Activated CD4-positive, alpha-beta T cell treated with anti-CD3 and anti-CD28 coated beads for 48 hours (primary cell): ENCODE data around the gene KHDRBS2.
"Not testable (repeated sequence)": the region's sequence is repeated elsewhere in the genome, so short reads cannot be mapped to it uniquely, and the experiment has no call there.

ENCODE experiments used
- DNase-seq: peaks from one replicate; pipeline ENCODE4 v3.0.0-alpha.2; 2020

KHDRBS2 gene

GRCh38 chr6:61835237-61835636 is 450.8 kb downstream of the KHDRBS2 start:
- DNase-seq: no peak

GRCh38 chr6:61833176-61833755 is 452.8 kb downstream of the KHDRBS2 start:
- no peak for DNase-seq

- no peak for DNase-seq
These were observed 468.3 kb downstream of the KHDRBS2 start for GRCh38 chr6:61817716-61818115.

- DNase-seq: no peak
These were observed 476.0 kb downstream of the KHDRBS2 start for GRCh38 chr6:61810047-61810446.

GRCh38 chr6:61809004-61809595 is 476.9 kb downstream of the KHDRBS2 start:
- DNase-seq: no peak

GRCh38 chr6:61787998-61788397 is 498.0 kb downstream of the KHDRBS2 start:
- DNase-seq: no peak

GRCh38 chr6:61769446-61769845 is 516.6 kb downstream of the KHDRBS2 start:
- not testable (repeated sequence) for DNase-seq

- DNase-seq: no peak
These were observed 530.3 kb downstream of the KHDRBS2 start for GRCh38 chr6:61755739-61756138.

- no peak for DNase-seq
These were observed 534.0 kb downstream of the KHDRBS2 start for GRCh38 chr6:61751986-61752385.

GRCh38 chr6:61745994-61746393 is 540.0 kb downstream of the KHDRBS2 start:
- no peak for DNase-seq

- DNase-seq: no peak
These were observed 574.2 kb downstream of the KHDRBS2 start for GRCh38 chr6:61711849-61712248.

GRCh38 chr6:61688165-61688564 is 597.9 kb downstream of the KHDRBS2 start:
- DNase-seq: no peak

GRCh38 chr6:61682562-61682961 is 603.5 kb downstream of the KHDRBS2 start:
- DNase-seq: no peak

- DNase-seq: no peak
These were observed 606.4 kb downstream of the KHDRBS2 start for GRCh38 chr6:61679625-61680024.

GRCh38 chr6:61675734-61676133 is 610.3 kb downstream of the KHDRBS2 start:
- DNase-seq: no peak

GRCh38 chr6:61649845-61650244 is 636.2 kb downstream of the KHDRBS2 start:
- DNase-seq: no peak

GRCh38 chr6:61640463-61640862 is 645.6 kb downstream of the KHDRBS2 start:
- DNase-seq: no peak
